T-cell (primary cell): ENCODE data around the gene RTKN2. TPM values are rescaled to one million over a fixed set of nuclear protein-coding genes. Genes with fewer than 3 reads are reported as not detected.
A peak's percentile ranks its signal among the peaks of the same experiment; 100 is the strongest.

ENCODE experiments used
- ATAC-seq, 4 experiments: fragments of 200-7000 bp in 3 of 4; fragments of 150-1000 bp in 1 of 4; cut with Tn5 transposase; replicated peaks in 1 of 4; 1 replicate in 3 of 4; 2 replicates in 1 of 4; pipeline ENCODE4 v1.10.0; 2021; ENCODE audit warnings: moderate library complexity in 3 of 4, mild to moderate bottlenecking in 2 of 4, moderate number of reproducible peaks in 1 of 4
- CTCF ChIA-PET, 2 donors: fragments of 300-600 bp; sonication (Branson Sonifier 250); formaldehyde crosslinking; loops; one replicate each; lab custom pipeline; 2022; ENCODE audit warnings: antibody characterized with exemption in 2 of 2; lab: Charles Lee
- POLR2A ChIA-PET, 2 donors: fragments of 300-600 bp; sonication (Branson Sonifier 250); formaldehyde crosslinking; loops; one replicate each; lab custom pipeline; 2022; ENCODE audit warnings: antibody characterized with exemption in 2 of 2; lab: Charles Lee
- DNase-seq, 35 experiments: peaks; one replicate each; pipeline versions ENCODE4 v3.0.0 to v3.0.0-alpha.2; 2013 to 2023
- H3K27ac ChIP-seq: one replicate; pipeline ENCODE4 v1.5.1; 2013; ENCODE audit warnings: low read length
- H3K27me3 ChIP-seq, 2 experiments: replicated peaks in 1 of 2; 1 replicate in 1 of 2; 2 replicates in 1 of 2; pipeline versions ENCODE4 v1.6.1 to v1.7.0; 2013; ENCODE audit warnings: low read length in 1 of 2, mixed read lengths in 1 of 2; ENCODE audit not compliant: control insufficient read depth in 2 of 2, insufficient read depth in 2 of 2; ENCODE audit errors: extremely low read depth in 1 of 2
- H3K36me3 ChIP-seq, 2 donors: 1 replicate in 1 of 2; 2 replicates in 1 of 2; pipeline versions ENCODE4 v1.6.1 to v1.7.0; 2013; ENCODE audit warnings: low read length in 1 of 2; ENCODE audit not compliant: control insufficient read depth in 2 of 2, insufficient read depth in 1 of 2; ENCODE audit errors: extremely low read depth in 1 of 2
- H3K4me1 ChIP-seq, 2 experiments: 1 replicate in 1 of 2; 2 replicates in 1 of 2; pipeline versions ENCODE4 v1.6.1 to v1.7.0; 2013; ENCODE audit warnings: low read length in 2 of 2, mixed read lengths in 1 of 2; ENCODE audit not compliant: insufficient read depth in 2 of 2, control insufficient read depth in 1 of 2; ENCODE audit errors: extremely low read depth in 1 of 2
- H3K4me3 ChIP-seq, 2 donors: 1 replicate in 1 of 2; 2 replicates in 1 of 2; pipeline versions ENCODE4 v1.5.1 to v1.7.0; 2013; ENCODE audit warnings: mild to moderate bottlenecking in 2 of 2, low read length in 1 of 2, moderate library complexity in 1 of 2; ENCODE audit not compliant: control insufficient read depth in 1 of 2; ENCODE audit errors: extremely low read depth in 1 of 2
- H3K9me3 ChIP-seq: 2 replicates; pipeline ENCODE4 v1.7.0; 2013
- H3K27ac Mint-ChIP-seq, 2 donors: one replicate each; pipeline ENCODE4 v1.8.0; 2020 to 2021; ENCODE audit warnings: mild to moderate bottlenecking in 2 of 2, mixed read lengths in 2 of 2
- H3K27me3 Mint-ChIP-seq, 2 donors: one replicate each; pipeline ENCODE4 v1.8.0; 2021 to 2022; ENCODE audit warnings: mixed read lengths in 2 of 2
- H3K36me3 Mint-ChIP-seq: one replicate; pipeline ENCODE4 v1.8.0; 2021; ENCODE audit warnings: mixed read lengths
- H3K4me1 Mint-ChIP-seq, 3 donors: one replicate each; pipeline ENCODE4 v1.8.0; 2020 to 2022; ENCODE audit warnings: mixed read lengths in 3 of 3, mild to moderate bottlenecking in 1 of 3
- H3K4me3 Mint-ChIP-seq, 3 donors: one replicate each; pipeline ENCODE4 v1.8.0; 2020 to 2022; ENCODE audit warnings: mild to moderate bottlenecking in 3 of 3, mixed read lengths in 3 of 3, moderate library complexity in 3 of 3
- H3K9me3 Mint-ChIP-seq, 3 donors: one replicate each; pipeline ENCODE4 v1.8.0; 2020 to 2022; ENCODE audit warnings: mixed read lengths in 3 of 3
- WGBS: methylation state at CpG from one replicate; pipeline ENCODE4 v1.1.5; 2013; ENCODE audit warnings: missing lambda C conversion rate; ENCODE audit not compliant: insufficient coverage; 5-methylcytosine and 5-hydroxymethylcytosine counted together
- total RNA-seq, 35 experiments: library from RNA in 6 of 35; stranded (reverse) in 6 of 35; fragments of 120-200 nt in 1 of 35; gene quantifications; one replicate each; pipeline versions ENCODE4 v1.2.1 to v1.2.4 and lab custom pipeline; 2013 to 2026

Gene RTKN2
- total RNA-seq, 5 donors from 2014 or later (not counting 1 experiment from before 2014, with no cell fraction given), result 9.0 to 15.5 (median 12.4) TPM

GRCh38 chr10:62183857-62184795 lies 84.5 kb downstream of the RTKN2 start:
- peak overlapping the region; percentile 50 for H3K27ac ChIP-seq
- H3K4me3 Mint-ChIP-seq, result peak overlapping the region in 2 of 3 donors; percentile 11 to 74
- no peaks in the 10 kb centered on the region for H3K9me3 ChIP-seq
- peaks cover 0 to 10% (median 7%) of the 10 kb centered on the region in 3 donors for H3K9me3 Mint-ChIP-seq
- no peak overlapping the region for H3K4me3 ChIP-seq
- peaks cover 77 to 83% (median 80%) of the 10 kb centered on the region in 3 donors for H3K4me1 Mint-ChIP-seq
- ATAC-seq (peak in 2 of 4 experiments; percentile 0 to 21), DNase-seq (no peak)
- peaks cover 7% of the 10 kb centered on the region for H3K36me3 Mint-ChIP-seq
- peaks cover 41 to 50% of the 10 kb centered on the region in 2 experiments for H3K4me1 ChIP-seq
- H3K36me3 ChIP-seq, result no peaks in the 10 kb centered on the region
- ChIA-PET CTCF (interaction anchor here (0.7 to 1.8 kb wide), 11 partner anchors 11 to 287 kb away, joined by 3 to 9 read pairs (median 3); partner anchors contain the start of gene ARID5B (in 1 of the 2)), POLR2A (interaction anchor here (0.5 to 1.3 kb wide), 4 partner anchors 121 to 633 kb away, joined by 3 to 14 read pairs (median 4); no protein-coding TSS in a partner anchor)
- peak overlapping the region; percentile 93 to 94 for H3K27ac Mint-ChIP-seq
- H3K27me3 Mint-ChIP-seq, result no peaks in the 10 kb centered on the region
- H3K27me3 ChIP-seq, result no peaks in the 10 kb centered on the region
- WGBS, result no CpG with 5 or more reads among the region's 5 CpGs

- CTCF ChIA-PET, result interaction anchor here (0.7 to 1.8 kb wide), 9 partner anchors 54 to 287 kb away, joined by 3 to 9 read pairs (median 3); partner anchors contain the start of gene ARID5B (in 1 of the 2)
- peaks cover 41 to 50% of the 10 kb centered on the region in 2 experiments for H3K4me1 ChIP-seq
- no peaks in the 10 kb centered on the region for H3K9me3 ChIP-seq
- Mint-ChIP-seq H3K9me3 (peaks cover 0 to 14% (median 7%) of the 10 kb centered on the region in 3 donors), H3K36me3 (peaks cover 12% of the 10 kb centered on the region), H3K27me3 (no peaks in the 10 kb centered on the region), H3K27ac (peak overlapping the region; percentile 93 to 94), H3K4me1 (peaks cover 80 to 86% (median 84%) of the 10 kb centered on the region in 3 donors), H3K4me3 (peak overlapping the region in 2 of 3 donors; percentile 11 to 74)
- H3K27me3 ChIP-seq, result no peaks in the 10 kb centered on the region
- no peak overlapping the region for H3K4me3 ChIP-seq
- no CpG with 5 or more reads among the region's 3 CpGs for WGBS
- POLR2A ChIA-PET, result interaction anchor here (0.5 to 1.3 kb wide), 5 partner anchors 120 to 633 kb away, joined by 3 to 14 read pairs (median 5); no protein-coding TSS in a partner anchor
- H3K27ac ChIP-seq, result peak overlapping the region; percentile 50
- no peaks in the 10 kb centered on the region for H3K36me3 ChIP-seq
- ATAC-seq, result peak; percentile 89 to 94 (median 93)
- peak in 29 of 35 experiments; percentile 7 to 86 (median 47) for DNase-seq
These were observed 85.2 kb downstream of the RTKN2 start for GRCh38 chr10:62183442-62183841.

GRCh38 chr10:62182595-62182994 lies 86.0 kb downstream of the RTKN2 start:
- Mint-ChIP-seq H3K27ac (peak overlapping the region; percentile 87 to 88), H3K27me3 (no peaks in the 10 kb centered on the region), H3K9me3 (peaks cover 0 to 15% (median 5%) of the 10 kb centered on the region in 3 donors), H3K4me3 (peak overlapping the region in 1 of 3 donors; percentile 74), H3K36me3 (peaks cover 12% of the 10 kb centered on the region), H3K4me1 (peaks cover 81 to 86% (median 83%) of the 10 kb centered on the region in 3 donors)
- no peaks in the 10 kb centered on the region for H3K36me3 ChIP-seq
- peak overlapping the region; percentile 50 for H3K27ac ChIP-seq
- CTCF ChIA-PET, result interaction anchor here in 1 of 2 donors (0.6 kb wide), 1 partner anchor 14 kb away, joined by 4 read pairs; no protein-coding TSS in a partner anchor
- H3K4me1 ChIP-seq, result peaks cover 41 to 50% of the 10 kb centered on the region in 2 experiments
- POLR2A ChIA-PET, result interaction anchor here (0.6 to 1.3 kb wide), 6 partner anchors 16 to 279 kb away, joined by 3 to 14 read pairs (median 3); no protein-coding TSS in a partner anchor
- H3K4me3 ChIP-seq, result no peak overlapping the region
- H3K9me3 ChIP-seq, result no peaks in the 10 kb centered on the region
- no CpG with 5 or more reads among the region's 4 CpGs for WGBS
- ATAC-seq (no peak), DNase-seq (no peak)
- H3K27me3 ChIP-seq, result no peaks in the 10 kb centered on the region

GRCh38 chr10:62182171-62182570 lies 86.5 kb downstream of the RTKN2 start:
- POLR2A ChIA-PET, result interaction anchor here (0.5 to 0.7 kb wide), 5 partner anchors 16 to 144 kb away, joined by 3 read pairs; no protein-coding TSS in a partner anchor

GRCh38 chr10:62180677-62181076 lies 88.0 kb downstream of the RTKN2 start:
- Histone ChIP-seq H3K36me3 (no peaks in the 10 kb centered on the region), H3K27ac (peak overlapping the region; percentile 6), H3K4me1 (peaks cover 32 to 34% of the 10 kb centered on the region in 2 experiments), H3K9me3 (no peaks in the 10 kb centered on the region), H3K27me3 (no peaks in the 10 kb centered on the region), H3K4me3 (no peak overlapping the region)
- peak overlapping the region; percentile 69 to 87 for H3K27ac Mint-ChIP-seq
- peaks cover 73 to 84% (median 81%) of the 10 kb centered on the region in 3 donors for H3K4me1 Mint-ChIP-seq
- ChIA-PET POLR2A (interaction anchor here in 1 of 2 donors (0.7 kb wide), 1 partner anchor 151 kb away, joined by 3 read pairs; no protein-coding TSS in a partner anchor), CTCF (no interaction called here)
- peaks cover 12% of the 10 kb centered on the region for H3K36me3 Mint-ChIP-seq
- WGBS, result 100% methylated on average over 1 of the region's 4 CpGs
- H3K9me3 Mint-ChIP-seq, result peaks cover 0 to 21% (median 5%) of the 10 kb centered on the region in 3 donors
- no peak for ATAC-seq
- no peak for DNase-seq
- H3K27me3 Mint-ChIP-seq, result no peaks in the 10 kb centered on the region
- H3K4me3 Mint-ChIP-seq, result peak overlapping the region in 1 of 3 donors; percentile 74

More at GRCh38 chr10:62182171-62182570, 86.5 kb downstream of the RTKN2 start:
- no peaks in the 10 kb centered on the region for H3K27me3 ChIP-seq
- peaks cover 0 to 15% (median 5%) of the 10 kb centered on the region in 3 donors for H3K9me3 Mint-ChIP-seq
- WGBS, result 43% methylated on average over 1 of the region's 2 CpGs
- H3K9me3 ChIP-seq, result no peaks in the 10 kb centered on the region
- peaks cover 41 to 45% of the 10 kb centered on the region in 2 experiments for H3K4me1 ChIP-seq
- DNase-seq, result no peak
- no peaks in the 10 kb centered on the region for H3K27me3 Mint-ChIP-seq
- ATAC-seq, result no peak
- peaks cover 12% of the 10 kb centered on the region for H3K36me3 Mint-ChIP-seq
- no peaks in the 10 kb centered on the region for H3K36me3 ChIP-seq
- H3K27ac ChIP-seq, result peak overlapping the region; percentile 50
- no peak overlapping the region for H3K4me3 ChIP-seq
- peak overlapping the region in 1 of 3 donors; percentile 74 for H3K4me3 Mint-ChIP-seq
- CTCF ChIA-PET, result interaction anchor here (0.6 kb wide), 2 partner anchors 14 to 82 kb away, joined by 3 to 4 read pairs; no protein-coding TSS in a partner anchor
- H3K4me1 Mint-ChIP-seq, result peaks cover 80 to 86% (median 83%) of the 10 kb centered on the region in 3 donors
- peak overlapping the region; percentile 87 to 88 for H3K27ac Mint-ChIP-seq
